Measurements from ENCODE around the gene ZFYVE28.

DNA sequence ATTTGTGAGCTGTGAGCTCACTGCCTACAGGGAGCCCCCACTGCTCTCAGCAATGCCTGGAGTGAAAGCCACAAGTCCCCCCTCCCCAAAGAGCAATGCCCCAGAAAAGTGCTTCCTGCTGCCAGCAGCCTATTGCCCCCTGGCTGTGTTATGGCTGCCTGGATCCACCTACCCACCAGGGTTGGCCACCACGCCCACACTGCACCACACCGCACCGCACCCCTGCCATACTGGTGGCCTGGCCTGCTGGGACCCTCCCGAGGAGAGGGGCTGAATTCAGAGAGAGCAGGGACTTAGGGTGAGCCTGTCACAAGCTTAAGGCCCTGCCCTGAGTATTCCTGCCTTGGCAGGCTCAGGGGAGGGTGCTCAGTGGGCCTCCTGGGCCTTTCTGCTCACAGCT, 4.6 kb upstream of the ZFYVE28 start:
- no peak for TF ChIP-seq CTCF (conservative IDR thresholded peaks at IDR 0.05 in 1 of 2, IDR thresholded peaks at IDR 0.05 in 1 of 2; ENCODE audit: extremely low read depth in 1 of 2, insufficient read depth in 1 of 2, low read depth in 1 of 2, low read length in 2 of 2)
- TF ChIP-seq EZH2 (IDR thresholded peaks at IDR 0.05; ENCODE audit: borderline replicate concordance, low read length), result no peak

Measured in mammary epithelial cell (primary cell).